AML-193 (cell line): ENCODE data around the gene BCL11B.

Source experiments
- DNase-seq, 2 experiments: peaks; one replicate each; lab custom pipeline; 2025; lab: John Stamatoyannopoulos, UW

BCL11B gene

GRCh38 chr14:99136047-99136400 is 136.0 kb downstream of the BCL11B start:
- no peak for DNase-seq

DNA sequence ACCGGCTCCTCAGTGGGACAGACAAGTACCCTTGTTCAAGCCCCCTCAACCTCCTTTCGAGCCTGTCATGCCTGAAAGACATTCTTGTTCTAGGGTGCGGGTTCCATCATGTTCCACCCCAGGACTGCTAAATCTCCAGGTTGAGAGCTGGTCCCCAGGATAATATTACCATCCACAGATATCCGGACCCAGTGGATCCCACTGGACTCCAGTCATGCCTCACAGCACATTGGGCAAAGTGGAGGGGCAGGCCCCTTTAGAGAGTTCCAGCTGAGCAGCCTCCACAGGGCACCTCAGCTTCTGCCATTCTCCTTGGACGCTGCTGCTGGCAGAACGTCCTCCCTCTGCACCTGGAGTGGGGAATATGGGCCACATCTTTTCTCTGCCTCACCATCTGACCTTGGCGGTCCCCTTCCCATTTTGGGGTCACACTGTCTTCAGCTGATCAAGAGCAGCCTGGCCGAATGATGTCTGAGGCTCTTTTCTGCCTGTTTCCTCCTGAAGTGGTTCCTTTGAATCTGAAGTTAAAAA is 137.4 kb downstream of the BCL11B start:
- DNase-seq = no peak

- no peak for DNase-seq
These were observed 138.1 kb downstream of the BCL11B start for GRCh38 chr14:99133636-99134515.

GRCh38 chr14:99132821-99133635 is 139.0 kb downstream of the BCL11B start:
- DNase-seq = no peak

DNA sequence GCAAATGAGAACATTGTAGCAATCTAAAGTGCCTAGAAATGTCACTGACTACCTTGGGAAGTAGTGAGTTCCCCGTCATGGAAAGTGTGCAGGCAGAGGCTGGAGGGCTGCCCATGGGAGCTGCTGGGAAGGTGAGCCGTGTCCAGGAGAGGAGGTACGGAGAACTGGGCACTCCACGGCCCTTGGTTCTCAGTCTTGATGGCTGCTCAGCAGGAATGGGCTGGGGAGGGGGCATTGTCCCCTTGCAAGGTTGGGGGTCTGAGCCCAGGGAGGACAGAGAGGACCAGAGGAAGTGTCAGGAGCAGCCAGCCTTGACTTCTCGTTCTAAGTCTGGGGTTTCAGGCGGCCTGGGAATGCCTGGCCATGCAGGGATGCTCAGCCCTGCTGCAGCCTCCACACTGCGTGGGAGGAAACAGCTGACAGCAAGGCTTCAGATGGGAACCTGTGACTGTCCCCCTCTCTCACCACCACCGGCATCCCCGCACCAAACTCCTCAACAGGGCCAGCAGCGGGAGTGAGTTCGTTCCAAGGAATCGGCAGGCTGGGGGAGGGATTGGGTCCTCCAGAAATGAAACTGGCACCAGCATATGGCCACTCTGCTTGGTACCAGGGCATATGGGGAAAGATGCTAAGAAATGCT is 140.2 kb downstream of the BCL11B start:
- no peak for DNase-seq

- DNase-seq = no peak
These were observed 142.0 kb downstream of the BCL11B start for GRCh38 chr14:99129998-99130397.

DNA sequence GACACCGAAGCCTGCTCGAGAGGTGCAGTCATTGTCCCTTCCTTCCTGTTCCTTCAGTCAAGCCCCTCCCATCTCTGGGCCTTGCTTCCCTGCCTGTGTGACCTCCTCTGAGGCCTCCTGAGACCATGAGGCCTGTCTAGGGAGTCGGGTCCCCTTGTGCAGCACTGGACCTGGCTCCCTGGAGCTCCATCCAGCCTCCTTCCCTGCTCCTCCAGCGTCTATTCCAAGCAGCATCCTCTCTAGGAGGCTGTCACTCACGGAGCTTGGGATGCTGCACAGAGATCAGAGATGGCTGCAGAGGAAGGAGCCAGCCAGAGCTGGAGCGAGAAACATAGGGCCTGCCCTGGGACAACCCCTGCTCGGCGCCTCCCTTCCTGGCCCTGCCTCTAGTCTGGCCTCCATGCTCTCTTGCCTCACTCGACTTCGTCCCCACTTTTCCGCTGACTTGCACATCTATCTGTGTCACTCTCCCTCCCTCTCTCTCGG is 142.7 kb downstream of the BCL11B start:
- DNase-seq = no peak

DNA sequence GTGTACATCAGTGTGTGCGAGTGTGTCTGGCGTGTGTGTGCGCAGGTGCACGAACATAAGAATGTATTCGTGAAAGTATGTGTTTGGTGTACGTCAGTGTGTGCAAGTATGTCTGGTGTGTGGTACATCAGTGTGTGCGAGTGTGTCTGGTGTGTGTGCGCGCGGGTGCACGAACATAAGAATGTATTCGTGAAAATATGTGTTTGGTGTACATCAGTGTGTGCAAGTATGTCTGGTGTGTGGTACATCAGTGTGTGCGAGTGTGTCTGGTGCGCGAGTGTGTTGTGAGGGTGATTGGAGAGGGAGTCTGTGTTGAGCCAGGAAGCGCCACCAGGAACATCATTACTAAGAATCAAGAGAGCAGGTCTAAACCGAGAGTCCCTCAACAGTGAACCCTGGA is 143.8 kb downstream of the BCL11B start:
- DNase-seq = no peak

GRCh38 chr14:99127651-99128167 is 144.3 kb downstream of the BCL11B start:
- no peak for DNase-seq

DNA sequence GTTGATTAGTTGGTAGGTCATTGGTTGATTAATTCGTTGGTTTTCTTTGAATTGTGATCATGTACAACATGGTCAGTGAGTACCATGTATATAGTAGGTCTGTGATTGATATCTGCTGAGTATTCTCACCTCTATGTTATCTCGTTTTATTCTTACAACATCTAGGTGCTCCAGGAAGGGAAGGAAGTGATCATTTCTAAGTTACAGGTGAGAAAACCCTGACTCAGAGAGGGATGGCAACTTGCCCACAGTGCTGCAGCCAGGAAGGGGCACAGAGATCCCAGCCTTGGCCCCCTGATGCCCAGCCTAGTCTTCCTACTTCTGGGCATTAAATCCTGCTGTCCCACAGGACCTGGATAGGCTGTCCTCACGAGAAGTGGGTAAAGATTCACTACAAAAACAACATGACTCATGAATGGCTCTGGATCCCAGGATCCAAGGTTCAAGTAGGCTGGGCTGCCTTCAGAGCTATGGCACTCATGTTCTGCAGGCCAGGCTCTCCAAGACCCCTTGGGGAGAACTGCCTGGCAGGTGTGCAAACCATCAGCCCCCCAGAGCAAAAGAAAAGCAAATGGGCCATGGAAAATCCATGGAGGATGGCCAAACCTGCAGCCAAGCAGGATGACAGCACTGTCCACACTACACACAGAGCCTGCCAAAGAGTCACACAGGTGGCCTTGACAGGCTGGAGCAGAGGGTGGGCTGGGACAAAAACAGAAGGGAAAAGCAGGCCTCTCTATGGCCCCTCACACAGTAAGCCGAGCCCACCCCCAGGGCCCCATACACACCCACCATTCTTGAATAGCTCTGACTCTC is 146.2 kb downstream of the BCL11B start:
- no peak for DNase-seq

- no peak for DNase-seq
These were observed 146.9 kb downstream of the BCL11B start for GRCh38 chr14:99125113-99125512.

GRCh38 chr14:99124482-99125105 is 147.4 kb downstream of the BCL11B start:
- DNase-seq = no peak

- no peak for DNase-seq
These were observed 148.7 kb downstream of the BCL11B start for GRCh38 chr14:99123208-99123870.

DNA sequence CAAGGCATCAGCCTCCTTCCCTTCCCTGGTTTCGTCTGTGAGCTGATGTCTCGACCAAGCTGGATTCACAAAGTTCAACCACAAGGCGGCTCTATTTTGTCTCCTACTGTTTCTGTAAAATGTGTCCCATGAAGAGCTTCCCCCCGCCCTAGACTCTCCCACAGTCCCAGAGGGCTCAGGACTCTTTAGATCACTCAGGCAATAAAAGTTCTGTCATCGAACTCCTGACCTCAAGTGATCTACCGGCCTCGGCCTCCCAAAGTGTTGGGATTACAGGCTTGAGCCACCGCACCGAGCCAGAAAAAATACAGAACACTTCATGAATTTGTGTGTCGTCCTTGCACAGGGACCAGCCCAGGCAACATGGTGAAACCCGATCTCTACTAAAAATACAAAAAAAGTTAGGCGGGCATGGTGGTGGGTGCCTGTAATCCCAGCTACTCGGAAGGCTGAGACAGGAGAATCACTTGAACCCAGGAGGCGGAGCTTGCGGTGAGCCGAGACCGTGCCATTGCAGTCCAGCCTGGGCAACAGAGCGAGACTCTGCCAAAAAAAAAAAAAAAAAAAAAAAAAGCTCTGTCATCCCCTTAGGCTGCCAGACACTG is 149.4 kb downstream of the BCL11B start:
- no peak for DNase-seq

DNA sequence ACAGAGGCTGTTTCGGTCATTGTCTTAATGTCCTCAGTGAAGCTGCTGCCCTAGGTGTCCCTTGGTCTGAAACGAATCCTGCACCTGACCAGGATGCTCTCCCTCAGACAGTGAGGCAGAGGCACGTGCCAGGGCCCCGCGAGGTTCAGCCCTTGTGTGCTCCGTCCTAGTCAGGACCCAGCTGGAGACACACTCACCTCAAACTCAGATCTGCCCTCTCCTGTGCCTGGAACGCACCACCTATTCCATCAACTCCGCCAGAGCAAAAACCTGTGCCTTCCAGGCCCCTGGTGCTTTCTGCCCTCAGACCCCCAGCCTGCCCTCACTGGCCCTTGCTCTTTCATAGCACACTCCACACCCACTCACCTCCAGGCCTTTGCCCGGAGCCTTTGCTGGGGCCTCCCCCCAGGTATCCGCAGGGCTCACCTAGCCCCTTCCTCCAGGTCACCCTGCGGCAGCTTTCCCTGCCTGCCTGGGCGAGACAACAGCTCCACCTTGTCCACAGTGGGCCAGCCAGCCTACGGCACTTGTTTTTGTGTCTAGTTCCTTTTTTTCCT is 150.6 kb downstream of the BCL11B start:
- DNase-seq = no peak

GRCh38 chr14:99120526-99121318 is 151.3 kb downstream of the BCL11B start:
- DNase-seq = no peak

DNA sequence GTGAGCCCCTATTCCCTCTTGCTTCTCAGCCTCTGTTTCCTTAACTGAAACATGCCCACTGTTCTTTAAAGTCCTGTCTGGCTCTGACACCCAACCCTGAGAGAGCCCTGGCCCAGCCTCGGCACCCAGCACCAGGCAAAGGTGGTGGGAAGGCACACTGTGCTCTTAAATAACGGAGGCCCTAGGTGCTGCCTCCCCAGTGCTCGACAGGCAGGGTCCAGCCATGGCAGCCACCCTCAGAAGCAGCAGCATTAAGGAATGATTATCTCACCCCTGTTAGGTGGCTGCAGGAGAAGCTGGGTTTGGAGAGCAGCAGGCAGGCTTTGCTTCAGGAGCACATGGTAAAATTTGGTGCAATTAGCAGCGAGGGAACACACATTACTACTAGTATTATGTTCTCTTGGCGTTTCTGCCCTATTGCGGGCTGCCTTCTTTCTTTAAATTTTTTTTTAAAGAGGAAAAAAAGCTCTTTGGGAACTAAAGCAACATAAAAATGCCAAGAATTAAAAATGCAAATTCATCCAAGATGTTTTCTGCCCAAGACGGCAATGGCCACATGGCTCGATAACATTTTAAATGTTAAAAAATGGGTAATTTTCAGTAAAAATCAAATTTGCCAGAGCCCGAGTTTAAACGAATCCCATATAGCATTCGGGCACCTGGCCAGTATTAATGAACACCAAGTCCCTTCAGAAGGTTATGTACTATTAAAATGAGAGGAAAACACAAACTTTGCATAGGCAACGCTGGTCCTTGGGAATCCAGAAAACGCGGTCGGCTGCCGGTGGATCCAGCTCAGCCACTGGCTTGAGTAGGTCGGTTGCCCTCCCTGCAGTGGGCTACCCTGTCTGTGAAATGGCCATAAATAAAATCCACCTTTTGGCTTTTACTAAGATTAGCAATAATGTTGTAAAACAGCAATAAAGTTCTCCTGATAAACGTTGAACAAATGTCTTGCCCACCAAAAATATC is 152.2 kb downstream of the BCL11B start:
- no peak for DNase-seq
